HG02970 (cell line): ENCODE results near the gene KIF14.
"Not testable (repeated sequence)": the region's sequence is repeated elsewhere in the genome, so short reads cannot be mapped to it uniquely, and the experiment has no call there.

Experiments
- ATAC-seq: cut with Tn5 transposase; IDR thresholded peaks from one replicate; pipeline ENCODE4 v1.9.1; 2021; ENCODE audit warnings: mild to moderate bottlenecking, moderate library complexity, moderate number of reproducible peaks; ENCODE audit not compliant: unreplicated experiment, low FRiP score

KIF14 gene

GRCh38 chr1:200550367-200550766, 70.2 kb downstream of the KIF14 start:
- ATAC-seq: no peak

DNA sequence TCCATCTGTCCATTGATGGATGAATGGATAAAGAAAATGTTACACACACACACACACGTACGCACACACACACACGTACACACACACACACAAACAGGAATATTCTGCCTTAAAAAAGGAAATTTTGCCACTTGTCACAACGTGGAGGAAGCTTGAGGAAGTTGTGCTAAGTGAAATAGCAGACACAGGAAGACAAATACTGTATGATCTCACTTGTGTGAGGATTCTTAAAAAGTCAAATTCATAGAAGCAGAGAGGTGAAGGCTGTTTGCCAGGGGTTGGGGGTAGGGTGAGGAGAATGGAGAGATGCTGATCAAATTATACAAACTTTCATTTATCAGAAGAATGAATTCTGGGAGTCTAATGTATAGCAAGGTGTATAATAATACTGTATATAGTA, 73.2 kb downstream of the KIF14 start:
- ATAC-seq: no peak

DNA sequence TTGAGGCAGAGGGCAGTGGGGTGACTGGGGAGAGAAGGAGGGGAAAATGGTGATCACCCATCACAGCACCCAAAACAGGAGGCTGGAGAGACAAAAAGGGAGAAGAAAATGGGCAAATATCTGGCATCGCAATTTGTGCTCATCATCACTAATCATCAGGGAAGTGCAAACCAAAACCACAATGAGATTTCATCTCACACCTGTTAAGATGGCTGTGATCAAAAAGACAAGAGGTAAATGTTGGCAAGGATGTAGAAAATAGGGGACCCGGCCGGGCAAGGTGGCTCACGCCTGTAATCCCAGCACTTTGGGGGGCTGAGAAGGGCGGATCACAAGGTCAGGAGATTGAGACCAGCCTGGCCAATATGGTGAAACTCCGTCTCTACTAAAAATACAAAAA, 74.0 kb downstream of the KIF14 start:
- ATAC-seq: no peak

- no peak for ATAC-seq
Observed at GRCh38 chr1:200542162-200542561, 78.4 kb downstream of the KIF14 start.

- no peak for ATAC-seq
Observed at GRCh38 chr1:200540281-200540680, 80.3 kb downstream of the KIF14 start.

GRCh38 chr1:200538179-200538578, 82.4 kb downstream of the KIF14 start:
- no peak for ATAC-seq

DNA sequence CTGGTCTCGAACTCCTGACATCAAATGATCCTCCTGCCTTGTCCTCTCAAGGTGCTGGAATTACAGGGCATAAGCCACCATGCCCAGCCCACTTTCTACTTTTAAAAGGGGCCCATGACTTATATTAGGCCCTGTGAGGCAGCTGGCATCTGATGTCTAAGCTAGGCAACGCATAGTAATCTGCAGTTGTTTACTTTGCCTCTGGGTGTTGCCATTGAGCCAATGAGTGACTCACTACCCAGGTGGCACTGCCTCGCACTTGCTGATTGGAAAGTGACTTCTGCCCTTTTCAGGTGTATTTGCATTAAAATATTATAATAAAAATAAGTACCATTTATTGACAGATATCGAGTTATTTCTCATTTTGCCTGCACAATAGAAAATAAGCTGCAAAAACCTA, 84.9 kb downstream of the KIF14 start:
- ATAC-seq: no peak

- no peak for ATAC-seq
Observed at GRCh38 chr1:200530623-200531261, 89.8 kb downstream of the KIF14 start.

DNA sequence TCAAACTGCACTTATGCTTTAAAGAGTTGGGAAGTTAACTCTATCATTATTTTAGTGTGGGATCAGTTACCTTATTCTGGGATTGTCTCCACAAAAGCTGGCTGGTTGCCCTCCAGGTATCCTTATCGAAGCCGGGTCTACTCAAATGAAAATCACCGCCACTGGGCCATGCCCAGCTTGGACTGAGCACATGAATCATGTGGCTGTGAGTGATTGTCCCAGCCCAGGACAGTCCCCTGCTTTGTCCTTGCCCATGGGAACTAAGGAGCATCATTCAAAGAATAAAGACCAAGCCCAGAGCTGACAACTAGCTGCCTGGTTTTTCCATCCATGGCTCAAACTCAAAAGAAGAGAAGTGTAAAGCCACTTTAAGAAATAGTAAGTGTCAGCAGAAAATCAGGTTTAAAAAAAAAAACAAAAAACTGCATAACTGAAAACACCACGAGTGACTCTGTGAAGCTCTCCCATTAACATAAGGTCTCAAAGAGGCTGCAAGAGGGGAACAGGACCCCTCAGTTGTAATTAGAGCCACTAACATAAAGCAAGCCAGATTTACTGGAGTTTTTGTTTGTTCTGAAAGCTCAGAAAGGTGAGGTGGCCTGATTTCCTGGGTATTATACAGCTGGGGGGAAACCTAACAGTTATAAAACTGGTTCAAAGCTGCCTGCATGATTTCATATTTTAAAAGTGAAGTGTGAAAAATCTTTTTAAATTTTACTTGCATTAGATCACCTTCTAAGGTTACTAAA, 91.5 kb downstream of the KIF14 start:
- ATAC-seq: no peak

- no peak for ATAC-seq
Observed at GRCh38 chr1:200527670-200528069, 92.9 kb downstream of the KIF14 start.

DNA sequence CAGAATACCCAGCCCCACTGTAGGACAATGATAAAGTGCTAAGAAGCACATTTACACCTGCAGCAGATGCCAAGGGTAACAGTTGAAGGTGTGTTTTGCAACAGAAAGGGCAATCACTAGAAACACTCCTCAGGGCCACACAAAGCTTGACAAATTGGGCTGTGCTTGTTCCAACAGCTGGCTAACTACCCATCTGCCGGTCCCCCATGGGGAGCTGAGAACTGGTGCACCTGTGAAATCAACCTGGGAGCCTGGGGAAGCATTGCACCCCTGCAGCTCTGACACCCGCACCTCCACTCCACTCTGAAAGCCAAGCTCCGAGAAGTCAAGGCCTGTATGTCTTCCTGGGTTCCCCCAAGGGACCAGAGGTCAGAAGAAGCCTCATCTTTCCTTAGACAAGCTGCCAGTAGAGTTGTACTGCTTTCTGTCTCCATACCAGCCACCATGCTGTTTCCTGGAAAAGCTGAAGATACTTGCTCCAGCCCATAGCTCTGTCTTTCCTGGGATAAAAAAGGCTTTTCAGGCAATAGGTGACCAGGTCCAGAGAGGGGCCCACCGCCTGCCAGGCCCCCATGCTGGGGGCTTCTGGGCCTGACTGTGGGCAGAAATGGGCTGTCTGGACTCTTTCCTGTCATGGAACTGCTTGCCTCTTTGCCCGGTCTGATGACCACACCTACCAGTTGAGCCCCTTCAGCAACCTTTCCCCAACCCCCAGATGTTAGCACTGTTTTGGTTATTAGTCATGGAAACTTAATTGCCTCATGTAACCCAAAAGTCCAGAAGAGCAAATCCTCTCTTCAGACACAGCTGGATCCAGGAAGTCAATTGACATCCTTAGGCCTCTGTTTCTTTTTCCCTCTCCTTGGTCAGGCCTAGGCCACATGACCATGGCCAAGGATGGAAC, 93.6 kb downstream of the KIF14 start:
- ATAC-seq: no peak

DNA sequence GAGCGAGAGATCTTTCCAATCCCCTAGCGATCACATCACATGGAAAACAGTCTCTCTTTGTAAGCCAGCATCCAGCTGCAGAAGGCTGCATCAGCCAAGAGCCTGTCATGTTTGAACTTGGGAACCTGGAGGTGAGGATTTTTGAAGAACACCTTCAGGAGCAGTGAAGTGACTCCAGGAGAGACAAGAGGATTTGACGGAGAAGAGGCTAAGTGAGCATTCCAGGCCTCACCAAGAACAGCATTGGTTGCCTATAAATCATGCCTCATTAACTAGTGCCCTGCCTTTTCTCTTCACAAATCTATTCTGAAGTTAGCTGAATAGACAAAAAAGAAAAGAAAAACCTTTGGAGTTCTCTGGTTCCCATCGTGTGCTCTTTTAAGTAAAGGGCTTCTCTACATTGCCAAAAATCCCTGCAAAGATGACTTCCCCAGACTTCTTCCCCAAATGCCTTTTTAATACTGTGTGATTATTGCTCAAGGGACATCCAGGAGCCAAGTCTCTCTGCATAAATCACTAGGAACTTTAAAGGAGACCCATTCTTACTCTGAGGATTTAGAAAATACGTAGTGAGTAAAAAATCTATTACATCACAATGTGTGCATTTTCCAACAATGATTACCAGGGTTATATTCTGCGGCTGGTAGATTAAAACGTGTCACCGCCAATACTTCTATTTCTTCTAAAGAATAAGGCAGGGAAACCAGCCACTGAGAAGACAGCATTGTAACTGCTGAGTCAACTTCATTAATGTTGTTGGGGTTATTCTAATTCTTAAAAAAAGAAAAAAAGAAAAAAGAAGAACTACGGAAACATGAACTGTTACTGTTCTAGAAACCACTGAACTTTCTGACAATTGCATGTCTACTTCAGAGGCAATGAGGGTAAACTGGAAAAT, 95.2 kb downstream of the KIF14 start:
- ATAC-seq: no peak

- not testable (repeated sequence) for ATAC-seq
Observed at GRCh38 chr1:200524551-200524950, 96.0 kb downstream of the KIF14 start.

DNA sequence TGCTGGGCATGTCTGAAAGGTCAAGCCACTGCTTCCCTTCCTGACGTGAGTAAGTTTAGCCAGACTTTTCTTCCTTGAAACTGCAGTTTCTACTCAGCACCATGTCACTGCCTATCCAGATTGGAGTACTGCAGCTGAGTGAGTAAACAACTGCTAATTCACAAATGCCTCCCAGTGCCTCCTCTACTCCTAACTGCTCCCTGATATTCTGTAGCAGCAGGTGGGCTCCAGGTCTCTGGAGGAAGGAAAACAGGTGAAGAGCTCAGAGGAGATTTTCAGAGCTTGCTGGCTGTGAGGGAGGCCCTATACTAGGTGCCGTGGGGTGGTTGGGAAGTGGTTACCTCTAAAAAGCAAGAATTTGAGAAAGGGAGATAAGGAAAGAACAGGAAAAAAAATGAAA, 96.5 kb downstream of the KIF14 start:
- no peak for ATAC-seq

DNA sequence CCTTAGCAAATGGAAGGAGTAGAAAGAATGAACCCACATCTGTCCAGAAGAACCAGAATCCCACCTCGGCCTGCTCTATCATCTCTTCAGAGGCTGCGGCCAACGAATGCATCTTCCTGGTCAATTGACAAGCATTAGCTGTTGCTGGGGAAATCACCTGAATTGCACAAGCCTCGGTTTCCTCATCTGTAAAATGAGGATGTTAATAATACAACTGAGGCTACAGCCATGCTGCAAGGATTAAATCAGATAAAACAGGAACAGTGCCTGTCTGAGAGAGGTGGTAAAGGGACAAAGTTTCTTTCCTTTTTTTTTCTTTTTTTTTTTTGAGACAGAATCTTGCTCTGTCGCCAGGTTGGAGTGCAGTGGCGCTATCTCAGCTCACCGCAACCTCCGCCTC, 99.8 kb downstream of the KIF14 start:
- ATAC-seq: no peak

DNA sequence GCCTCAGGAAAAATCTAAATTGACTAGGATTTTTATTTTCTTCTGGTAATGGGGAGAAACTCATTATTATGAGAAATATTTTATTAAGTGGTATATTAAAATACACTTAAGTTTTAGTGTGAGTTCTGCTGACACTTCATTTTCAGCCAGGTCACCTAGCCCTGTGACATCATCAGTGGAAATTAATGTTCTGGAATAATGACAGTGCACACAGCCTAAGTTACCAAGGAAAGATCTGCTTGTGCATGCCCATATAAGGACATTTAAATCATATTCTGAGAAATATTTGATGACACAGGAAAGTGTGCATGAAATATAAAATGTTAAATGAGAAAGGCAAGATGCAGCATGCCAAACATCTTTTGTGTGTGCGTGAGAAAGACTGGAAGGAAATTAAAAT, 102.0 kb downstream of the KIF14 start:
- ATAC-seq: no peak

DNA sequence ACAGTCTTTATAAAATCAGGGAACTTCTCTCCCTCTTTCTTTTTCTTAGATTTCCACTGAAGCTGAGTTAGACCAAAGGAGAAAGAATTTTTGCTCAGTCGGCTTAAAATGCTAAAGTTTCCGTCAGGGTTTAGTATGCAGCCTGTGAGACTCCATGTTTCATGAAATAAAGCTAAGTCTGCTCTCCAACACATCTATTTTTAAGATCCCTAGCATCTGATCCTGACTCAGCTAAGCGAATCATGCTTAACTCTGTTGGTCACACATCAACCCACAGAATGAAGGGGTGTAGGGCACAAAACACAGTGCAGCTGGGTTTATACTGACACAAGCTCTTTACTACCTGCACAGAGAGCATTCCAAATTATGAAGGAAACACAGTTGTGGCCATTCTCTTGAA, 108.4 kb downstream of the KIF14 start:
- no peak for ATAC-seq

DNA sequence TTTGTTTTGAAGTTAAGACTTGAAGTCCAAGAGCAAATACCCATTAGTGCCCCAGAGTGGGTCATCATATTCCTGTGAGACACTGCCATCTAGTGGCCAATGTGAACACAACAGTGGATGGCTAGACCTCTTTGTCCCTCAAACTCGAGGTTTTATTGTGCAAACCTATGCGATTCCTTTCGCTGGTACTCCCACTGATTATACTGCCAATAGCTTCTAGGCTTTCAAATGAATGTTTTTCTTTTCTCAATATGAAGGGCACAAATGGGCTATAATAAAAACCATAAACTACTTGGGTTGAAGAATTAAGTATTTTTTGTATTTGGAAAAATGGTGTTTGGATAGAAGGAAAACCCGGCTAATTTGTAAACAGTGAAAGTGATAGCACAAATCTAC, 110.3 kb downstream of the KIF14 start:
- no peak for ATAC-seq

GRCh38 chr1:200506471-200506870, 114.1 kb downstream of the KIF14 start:
- ATAC-seq: no peak

GRCh38 chr1:200505257-200505656, 115.3 kb downstream of the KIF14 start:
- ATAC-seq: no peak
